GM21423 (cell line): ENCODE data around the gene ITGA4.

ENCODE experiments used
- ATAC-seq: cut with Tn5 transposase; IDR thresholded peaks from one replicate; pipeline ENCODE4 v1.9.1; 2021; ENCODE audit warnings: mild to moderate bottlenecking, moderate library complexity; ENCODE audit not compliant: unreplicated experiment

ITGA4 gene

GRCh38 chr2:181570833-181571661 lies 113.9 kb downstream of the ITGA4 start:
- ATAC-seq, result no peak

DNA sequence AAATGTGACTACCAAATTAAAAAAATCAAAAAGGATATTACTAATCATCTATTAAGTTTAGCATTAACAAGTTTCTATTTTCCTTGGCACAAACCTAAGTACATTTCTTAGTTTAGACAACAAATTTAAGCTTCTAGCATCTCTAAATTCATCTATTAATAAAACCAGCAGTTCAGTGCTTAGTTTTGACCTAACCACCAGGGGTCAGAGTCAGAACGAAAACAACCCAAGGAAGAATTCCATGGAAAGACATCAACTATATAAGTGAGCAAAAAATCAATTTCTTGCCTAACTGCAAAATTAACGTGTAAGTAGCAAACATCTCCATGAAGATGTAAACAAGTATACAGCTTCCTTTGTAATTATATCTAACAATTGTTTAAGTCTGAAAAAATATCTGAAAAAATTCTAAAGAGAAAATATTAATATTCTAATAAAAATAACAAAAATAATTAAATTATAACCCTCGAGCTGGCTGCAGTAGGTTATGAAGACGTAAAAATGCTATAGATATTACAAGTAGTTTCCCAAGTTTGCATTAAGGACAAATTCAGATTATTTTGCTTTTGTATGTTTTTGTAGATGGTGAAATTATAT lies 116.1 kb downstream of the ITGA4 start:
- no peak for ATAC-seq

DNA sequence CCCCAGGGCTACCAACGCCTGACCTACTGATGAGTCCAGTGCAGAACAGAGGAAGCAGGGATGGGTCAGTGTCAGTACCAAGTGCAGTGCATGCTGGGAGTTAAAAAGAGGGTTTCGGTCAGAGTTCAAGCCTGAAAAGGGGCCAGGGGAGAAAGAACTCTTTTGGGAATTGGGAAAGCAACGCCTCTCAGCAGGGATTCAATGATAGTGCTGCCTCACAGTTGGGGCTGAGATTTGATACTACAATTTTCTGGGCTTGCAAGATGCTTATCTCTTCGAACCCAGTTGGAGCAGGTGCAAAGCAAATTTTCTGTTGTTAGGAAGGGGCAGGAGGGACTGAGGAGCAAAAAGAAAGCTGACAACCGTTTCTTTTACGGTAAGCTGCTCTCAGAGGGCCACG lies 117.1 kb downstream of the ITGA4 start:
- no peak for ATAC-seq

GRCh38 chr2:181575024-181575649 lies 118.0 kb downstream of the ITGA4 start:
- no peak for ATAC-seq

GRCh38 chr2:181575650-181576025 lies 118.5 kb downstream of the ITGA4 start:
- ATAC-seq, result no peak

- no peak for ATAC-seq
Measured at GRCh38 chr2:181576431-181576830, 119.2 kb downstream of the ITGA4 start.

DNA sequence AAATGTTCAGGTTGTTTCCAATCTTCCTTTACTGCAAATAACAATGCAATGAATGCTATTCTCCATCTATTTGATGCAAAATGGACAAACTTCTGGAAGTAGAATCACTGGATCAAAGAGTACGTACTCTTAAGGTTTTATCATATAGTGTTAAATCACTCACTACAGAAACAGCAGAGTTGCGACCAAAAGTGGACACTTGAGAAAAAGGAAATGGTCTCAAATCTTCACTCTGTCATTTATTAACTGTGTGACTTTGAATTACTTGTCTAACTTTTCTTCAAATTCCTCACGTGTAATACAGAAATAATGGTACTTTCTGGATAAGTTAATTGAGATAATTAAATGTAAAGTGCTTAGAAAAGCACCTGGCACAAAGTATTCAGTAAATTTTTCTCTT lies 121.6 kb downstream of the ITGA4 start:
- ATAC-seq, result no peak

GRCh38 chr2:181581534-181581933 lies 124.3 kb downstream of the ITGA4 start:
- ATAC-seq, result no peak

DNA sequence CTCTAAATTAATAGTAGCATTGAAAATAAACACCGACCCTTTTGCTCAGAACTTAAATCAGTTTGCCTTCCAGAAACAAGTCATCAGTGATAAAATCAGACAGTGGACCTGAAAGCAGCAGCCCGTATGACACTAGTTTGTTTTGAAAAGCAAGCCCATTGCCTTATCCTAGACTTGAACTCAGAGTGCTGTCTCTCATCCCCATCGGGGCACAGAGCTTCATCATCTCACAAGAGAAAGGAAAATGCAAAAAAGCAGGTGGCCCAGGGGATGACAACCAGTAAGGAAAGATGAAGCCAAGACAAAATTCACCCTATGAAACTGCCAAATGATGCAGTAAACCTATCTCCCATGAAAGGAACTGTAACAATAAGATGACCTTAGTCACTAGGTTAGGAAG lies 128.5 kb downstream of the ITGA4 start:
- no peak for ATAC-seq
